Inflammatory macrophage treated with lipopolysaccharide for 4 hours (primary cell): ENCODE measurements around the gene SLC10A1.

ENCODE experiments used
- DNase-seq: peaks from one replicate; pipeline ENCODE4 v3.0.0-alpha.2; 2020

SLC10A1 gene

DNA sequence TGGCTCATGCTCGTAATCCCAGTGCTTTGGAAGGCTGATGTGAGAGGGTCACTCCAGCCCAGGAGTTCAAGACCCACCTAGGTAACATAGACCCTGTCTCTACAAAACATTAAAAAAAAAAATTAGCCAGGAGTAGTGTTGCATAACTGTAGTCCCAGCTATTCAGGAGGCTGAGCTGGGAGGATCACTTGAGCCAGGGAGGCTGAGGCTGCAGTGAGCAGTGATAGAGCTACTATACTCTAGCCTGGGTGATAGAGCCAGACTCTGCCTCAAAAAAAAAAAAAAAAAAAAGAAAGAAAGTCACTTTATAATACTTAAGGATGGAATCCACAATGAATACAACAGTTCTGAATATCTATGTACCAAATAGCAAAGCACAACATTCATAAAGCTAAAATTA lies 10.2 kb upstream of the SLC10A1 start:
- DNase-seq = no peak

DNA sequence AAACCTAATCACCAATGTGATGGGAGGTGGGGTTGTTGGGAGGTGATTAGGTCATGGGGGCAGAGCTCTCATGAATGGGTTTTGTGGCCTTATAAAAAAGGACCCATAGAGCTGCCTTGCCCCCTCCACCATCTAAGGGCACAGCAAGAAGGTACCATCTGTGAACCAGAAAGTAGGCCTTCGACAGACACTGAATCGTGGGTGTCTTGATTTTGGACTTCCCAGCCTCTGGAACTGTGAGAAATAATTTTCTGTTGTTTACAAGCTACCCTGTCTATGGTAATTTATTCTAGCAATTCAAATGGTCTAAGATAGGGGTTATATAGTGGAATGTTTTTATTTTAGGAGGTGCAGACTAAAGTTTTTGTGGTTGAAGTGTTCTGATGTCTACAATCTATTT lies 7.9 kb upstream of the SLC10A1 start:
- no peak for DNase-seq

DNA sequence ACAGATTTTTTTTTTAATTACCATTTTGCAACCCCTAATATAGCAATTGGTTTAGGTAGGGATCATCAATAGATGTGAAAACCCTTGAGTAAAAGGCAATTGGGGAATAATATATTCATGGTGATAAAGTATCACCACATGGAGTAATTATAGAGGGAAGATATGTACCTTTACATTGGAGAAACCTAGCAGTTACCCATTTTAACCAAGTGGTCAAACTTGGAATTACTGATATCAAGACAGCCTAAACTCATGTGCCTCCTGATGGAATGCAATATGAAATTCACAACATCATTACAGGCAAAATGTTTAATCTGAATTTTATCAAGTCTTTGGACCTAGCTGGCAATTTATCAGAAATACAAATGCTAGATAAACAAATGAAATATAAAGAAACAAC lies 6.7 kb upstream of the SLC10A1 start:
- no peak for DNase-seq

DNA sequence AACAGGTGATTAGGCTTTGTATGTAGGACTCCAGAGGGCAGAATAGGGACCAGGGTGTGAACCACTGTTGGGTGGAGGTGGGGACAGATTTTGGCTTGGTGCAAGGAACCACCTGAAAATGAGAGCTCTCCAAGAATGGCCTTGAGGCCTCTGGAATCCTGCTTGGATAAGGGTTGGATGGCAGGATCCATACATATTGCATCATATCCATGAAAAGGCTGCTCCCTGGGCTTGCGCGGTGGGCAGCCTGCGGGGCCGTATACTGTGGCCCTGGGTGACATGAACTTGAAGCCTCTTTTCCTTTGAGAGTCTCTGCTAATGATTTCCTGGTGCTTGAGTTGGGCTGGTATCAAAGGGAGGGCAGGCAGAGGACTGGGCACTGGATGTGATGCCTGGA lies 1.3 kb upstream of the SLC10A1 start:
- no peak for DNase-seq

DNA sequence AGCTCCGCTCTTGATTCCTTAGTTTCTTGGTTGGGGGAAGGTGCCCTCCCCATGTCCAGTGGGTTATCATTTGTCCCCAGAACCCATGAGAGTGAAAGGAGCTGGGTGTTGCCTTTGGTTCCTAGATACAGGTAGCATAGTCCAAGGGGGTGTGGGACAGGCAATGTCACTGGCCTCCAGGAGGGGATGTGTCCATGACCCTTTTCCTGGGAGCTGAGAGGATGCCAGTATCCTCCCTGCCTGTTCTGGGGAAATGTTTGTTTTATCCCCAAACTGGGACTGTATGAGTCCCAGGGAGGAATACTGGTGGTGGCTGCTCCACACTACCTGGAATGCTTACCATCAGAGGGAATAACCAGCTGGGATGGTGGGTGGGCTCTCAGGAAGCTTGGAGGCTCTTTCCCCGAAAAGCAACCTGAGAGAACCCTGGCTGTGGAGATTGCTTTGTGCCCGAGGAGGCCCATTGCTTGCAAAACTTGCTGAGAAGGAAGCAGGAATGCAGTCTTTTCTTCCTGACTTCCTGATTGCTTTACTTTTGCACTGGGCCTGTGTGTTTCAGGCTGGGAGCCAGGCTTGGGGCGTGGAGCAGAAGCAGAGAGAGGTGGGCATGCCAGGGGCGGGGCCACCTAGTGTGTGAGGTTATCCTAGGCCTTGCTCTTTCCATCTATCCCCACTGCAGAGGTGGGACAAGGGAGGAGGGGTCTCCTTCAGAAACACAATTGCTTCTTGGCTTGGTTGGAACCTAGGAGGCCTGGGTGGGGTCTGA lies 715 bp upstream of the SLC10A1 start:
- DNase-seq = no peak

DNA sequence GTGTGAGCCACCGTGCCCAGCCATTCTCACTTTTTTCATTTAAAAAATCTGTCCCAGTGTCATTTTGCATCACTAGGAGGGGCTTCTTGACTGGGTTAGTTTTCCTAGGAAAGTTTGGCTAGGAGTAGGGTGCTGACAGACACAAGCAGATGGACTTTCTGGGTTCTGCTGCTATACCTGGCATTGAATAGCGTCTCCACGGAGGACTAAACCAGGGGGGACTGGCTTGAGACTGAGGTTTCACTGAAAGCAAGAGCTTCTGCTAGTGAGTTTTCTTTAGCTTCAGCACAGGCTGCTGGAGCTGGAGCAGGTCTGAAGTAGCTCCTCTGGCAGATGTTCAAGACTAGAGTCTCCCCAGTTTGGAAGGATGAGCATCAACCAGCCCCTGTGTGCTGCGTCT lies 1.4 kb downstream of the SLC10A1 start:
- no peak for DNase-seq

DNA sequence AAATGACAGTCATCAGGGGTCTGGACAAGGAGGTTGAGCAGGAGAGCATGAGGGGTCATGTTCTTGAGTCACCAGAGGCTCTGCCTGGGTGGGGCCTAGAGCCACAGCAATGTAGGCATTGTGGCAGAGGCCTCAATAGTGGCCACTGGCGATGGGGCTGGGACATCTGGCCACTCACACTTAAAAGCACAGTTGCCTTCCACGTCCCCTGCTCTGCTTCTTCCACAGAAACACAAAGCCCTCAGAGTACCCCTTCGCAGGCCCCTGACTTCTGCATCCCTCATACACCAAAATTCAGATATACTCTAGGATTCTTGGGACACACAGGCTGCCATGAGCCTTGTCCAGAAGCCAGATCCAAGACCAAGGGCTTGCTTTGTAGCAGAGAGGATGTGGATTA lies 2.2 kb downstream of the SLC10A1 start:
- DNase-seq = no peak

DNA sequence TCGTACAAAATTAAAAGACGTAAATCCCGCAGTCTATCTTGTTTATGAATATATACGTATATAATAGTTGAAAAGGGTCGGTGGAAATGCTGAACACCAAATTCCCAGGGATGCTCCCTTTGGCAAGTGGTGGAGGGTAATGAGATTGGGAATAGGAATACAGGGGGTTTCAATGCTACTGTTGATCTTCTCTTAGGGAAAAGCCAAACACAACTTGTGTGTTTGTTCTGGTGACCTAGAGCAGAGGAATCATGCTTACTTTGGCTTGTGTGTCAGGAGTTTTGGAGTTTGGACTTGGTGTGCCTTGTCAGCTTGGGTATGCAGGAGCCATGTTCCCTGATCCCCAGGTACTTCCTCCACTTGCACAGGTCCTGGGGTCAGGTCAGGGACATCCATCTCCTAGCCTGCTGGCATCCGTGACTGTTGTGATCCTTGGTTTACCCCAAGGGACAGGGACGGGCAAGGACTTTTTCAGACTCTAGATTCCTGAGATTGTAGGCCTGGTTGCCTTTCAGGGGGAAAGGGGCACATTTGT lies 4.1 kb downstream of the SLC10A1 start:
- no peak for DNase-seq

DNA sequence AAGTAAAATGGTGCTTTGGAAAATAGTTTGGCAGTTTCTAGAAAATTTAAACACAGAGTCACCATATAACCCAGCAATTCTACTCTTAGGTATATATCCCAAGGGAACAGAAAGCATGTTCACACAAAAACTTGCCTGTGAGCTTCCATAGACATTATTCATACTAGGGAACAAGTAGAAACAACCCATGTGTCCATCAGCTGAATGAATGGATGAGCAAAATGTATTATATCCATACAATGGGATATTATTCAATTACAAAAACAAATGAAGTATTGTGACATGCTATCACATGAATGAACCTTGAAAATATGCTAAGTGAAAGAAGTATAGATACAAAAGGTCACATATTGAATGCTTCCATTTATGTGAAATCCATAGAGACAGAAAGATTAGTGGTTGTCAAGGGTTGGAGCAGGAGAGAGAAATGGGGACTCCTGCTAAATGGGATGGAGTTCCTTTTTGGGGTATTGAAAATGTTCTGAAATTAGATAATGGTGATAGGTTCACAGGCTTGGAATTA lies 7.9 kb downstream of the SLC10A1 start:
- DNase-seq = no peak

DNA sequence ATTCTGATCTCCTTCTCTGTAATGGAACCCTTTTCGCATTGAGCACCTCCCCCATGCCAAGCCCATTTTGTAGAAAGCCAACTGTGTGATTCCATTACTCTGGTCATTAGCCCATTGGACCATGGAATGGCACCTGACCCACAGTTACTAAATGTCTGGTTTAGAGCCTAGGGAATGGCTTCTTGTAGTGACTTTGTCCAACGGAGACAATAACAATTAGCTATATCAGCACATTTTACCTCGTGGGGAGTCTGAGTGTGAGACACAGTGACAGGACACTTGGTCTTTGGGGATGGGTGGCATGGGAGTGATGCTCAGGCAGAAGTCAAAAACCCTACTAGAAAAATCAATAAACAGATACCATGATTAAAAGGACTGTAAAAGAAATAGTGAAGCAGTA lies 10.4 kb downstream of the SLC10A1 start:
- no peak for DNase-seq

DNA sequence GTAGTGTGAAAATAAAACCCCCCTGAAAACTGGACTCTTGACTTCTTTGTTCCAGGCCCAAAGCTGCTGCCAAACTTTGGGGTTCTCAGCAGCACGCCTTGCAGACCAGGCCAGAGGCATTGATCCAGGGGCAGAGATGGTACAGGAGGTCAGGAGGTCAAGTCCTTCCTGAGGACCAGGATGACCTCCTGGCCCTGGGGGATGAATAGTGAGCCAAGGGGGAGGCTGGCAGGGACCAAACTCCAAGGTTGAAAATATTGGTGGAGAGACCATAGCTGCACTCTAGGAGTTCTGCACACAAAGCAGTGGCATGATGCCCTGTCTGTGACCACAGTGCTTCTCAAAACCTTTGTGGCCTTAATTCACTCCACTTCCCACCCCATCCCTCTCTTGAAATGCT lies 12.1 kb downstream of the SLC10A1 start:
- DNase-seq = no peak

DNA sequence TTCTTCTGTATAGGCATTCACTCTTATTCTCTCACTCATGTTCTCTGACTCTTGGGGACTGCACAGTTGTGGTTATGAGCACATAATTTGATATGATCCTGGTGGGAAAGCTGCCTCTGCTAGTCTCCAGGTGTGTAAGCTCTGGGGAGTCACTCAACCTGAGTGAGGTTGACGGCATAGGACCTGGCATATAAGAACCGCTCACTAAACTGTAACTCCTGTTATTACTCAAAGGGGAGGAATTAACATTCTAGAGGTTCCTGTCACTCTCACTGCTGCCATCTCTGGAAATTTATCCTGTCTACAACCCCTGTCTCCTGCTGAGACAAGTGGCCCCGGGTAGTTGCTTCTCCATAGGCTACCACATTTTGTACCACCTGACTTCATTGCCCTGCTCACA lies 16.1 kb downstream of the SLC10A1 start:
- no peak for DNase-seq

DNA sequence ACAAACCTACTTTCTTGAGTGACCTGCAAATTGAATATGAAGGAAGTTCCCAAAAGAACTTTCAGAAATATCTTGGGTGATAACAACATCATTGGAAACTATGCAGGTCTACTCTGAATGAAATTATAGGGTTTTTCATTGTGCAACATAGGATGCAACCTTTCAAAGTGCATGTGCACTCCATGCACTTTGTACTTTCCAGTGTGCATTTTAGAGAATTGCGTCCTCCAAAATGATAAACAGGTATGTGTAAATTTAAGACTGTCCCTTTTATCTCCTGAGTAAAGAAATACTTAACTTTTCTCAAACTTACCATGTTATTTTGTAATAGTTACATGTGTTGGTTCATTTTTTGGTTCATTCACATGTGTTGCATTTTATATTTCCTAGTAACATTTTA lies 16.9 kb downstream of the SLC10A1 start:
- no peak for DNase-seq

DNA sequence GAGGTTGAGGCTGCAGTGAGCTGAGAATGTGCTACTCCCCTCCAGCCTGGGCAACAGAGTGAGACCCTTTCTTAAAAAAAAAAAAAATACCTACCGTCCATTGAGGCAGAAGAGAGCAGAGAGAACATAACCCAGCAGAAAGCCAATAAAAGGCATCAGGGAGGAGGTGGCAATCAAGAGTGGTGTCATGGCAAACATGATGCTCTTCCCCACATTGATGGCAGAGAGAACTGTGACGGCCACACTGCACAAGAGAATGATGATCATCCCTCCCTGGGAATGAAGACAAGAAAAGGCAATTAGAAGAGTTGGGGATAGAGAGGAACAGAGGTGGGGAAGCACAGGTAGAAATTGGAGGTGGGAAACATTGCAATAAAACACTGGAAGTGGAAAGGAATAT lies 18.0 kb downstream of the SLC10A1 start:
- no peak for DNase-seq

DNA sequence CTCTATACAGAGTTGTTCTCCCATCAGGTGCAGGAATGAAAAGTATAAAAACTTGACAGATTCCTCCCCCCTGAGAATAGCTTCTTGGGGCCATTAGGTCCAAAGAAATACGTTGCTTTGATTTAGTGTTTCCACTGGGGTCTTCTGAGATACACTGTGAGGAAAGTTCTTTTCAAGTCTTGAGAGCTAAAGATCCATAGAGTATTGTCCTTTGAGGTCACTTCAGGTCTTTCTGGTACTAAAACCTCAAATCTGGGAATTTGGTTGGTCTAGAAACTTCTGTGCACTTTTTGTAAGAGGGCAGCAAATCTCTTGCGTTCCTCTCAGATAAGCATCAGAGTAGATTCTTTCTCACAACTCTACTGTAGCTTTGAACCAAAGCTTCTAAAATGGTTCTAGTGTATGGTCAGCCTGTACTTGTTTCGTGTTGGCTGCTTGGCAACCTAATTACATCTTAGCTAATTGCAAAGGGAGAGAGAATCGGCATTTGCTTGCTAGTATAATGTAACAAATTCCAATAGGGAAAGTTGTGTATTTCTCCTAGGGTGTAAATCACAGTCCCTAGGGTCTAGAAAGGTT lies 20.1 kb downstream of the SLC10A1 start:
- DNase-seq = no peak

DNA sequence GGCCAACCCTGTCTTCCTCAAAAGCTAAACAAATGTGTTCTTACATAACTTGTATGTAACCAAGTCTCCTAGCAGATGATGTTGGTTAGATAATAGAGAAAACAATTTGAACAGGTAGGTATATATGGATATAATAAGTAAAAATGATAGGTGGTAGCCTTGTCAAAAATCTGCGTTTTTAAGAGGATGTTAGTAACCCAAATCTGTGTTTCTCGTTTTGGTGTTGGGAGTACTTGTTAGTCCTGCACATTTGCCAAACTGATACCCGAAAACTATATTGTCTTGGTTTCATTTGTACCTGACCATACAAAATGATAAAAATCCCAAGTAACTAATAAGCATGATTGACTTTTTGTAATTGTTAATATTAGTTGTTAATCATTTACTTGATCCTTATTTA lies 22.0 kb downstream of the SLC10A1 start:
- no peak for DNase-seq

DNA sequence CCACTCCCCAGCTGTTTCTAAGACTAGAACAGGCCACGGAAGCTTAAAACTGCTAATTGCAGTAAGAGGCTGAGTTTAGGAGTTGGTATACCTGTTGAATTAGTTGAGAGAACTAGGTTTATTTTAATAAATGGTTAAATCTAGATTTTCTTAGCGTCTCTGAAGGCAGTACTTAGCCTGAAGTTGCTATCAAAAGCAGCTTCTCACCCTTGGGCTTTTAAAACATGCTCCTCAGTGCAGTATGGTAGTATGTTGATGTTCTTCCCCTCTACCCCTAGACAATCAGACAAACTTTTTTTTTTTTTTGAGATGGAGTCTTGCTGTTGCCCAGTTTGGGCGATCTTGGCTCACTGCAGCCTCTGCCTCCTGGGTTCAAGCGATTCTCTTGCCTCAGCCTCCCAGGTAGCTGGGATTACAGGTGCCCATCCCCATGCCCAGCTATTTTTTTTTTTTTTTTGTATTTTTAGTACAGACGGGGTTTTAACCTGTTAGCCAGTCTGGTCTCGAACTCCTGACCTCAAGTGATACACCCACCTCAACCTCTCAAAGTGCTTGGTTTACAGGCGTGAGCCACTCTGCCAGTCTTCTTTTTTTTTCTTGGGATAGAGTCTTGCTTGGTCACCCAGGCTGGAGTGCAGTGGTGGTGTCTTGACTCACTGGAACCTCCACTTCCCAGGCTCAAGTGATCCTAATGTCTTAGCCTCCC lies 23.3 kb downstream of the SLC10A1 start:
- no peak for DNase-seq

DNA sequence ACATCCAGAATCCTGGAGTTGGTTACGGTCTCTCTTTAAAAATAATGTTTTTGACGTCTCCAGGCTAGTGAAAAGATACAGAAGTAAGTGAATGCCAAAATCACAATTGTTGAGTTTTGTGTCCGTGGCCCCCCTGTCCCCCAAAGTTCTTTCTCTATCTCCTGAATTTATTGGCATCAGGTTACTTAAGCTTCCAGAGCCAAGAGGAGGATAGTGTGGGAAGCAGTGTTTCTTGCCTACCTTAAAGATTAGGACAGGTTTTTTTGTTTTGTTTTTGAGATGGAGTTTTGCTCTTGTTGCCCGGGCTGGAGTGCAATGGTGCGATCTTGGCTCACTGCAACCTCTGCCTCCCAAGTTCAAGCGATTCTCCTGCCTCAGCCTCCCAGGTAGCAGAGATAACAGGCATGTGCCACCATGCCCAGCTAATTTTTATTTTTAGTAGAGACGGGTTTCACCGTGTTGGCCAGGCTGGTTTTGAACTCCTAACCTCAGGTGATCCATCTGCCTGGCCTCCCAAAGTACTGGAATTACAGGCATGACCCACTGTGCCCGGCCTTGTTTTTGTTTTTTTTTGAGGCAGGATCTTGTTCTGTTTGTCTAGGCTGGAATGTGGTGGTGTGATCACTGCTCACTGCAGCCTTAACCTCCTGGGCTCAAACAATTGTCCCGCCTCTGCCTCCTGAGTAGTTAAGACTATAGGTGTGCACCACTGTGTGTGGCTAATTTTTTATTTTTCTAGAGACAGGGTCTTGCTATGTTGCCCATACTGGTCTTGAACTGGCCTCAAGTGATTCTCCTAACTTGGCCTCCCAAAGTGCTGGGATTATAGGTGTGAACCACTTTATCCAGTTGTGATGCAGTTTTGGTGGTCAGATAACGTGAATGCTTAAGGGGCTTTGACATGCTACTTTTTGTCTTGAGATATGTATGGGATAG lies 24.7 kb downstream of the SLC10A1 start:
- no peak for DNase-seq

DNA sequence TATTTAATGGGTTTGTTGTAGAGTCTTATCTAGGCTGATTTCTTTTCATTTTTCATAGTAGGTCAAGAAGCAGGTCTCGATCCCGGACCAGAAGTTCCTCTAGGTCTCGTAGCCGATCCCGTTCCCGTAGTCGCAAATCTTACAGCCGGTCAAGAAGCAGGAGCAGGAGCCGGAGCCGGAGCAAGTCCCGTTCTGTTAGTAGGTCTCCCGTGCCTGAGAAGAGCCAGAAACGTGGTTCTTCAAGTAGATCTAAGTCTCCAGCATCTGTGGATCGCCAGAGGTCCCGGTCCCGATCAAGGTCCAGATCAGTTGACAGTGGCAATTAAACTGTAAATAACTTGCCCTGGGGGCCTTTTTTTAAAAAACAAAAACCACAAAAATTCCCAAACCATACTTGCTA lies 25.9 kb downstream of the SLC10A1 start:
- DNase-seq = no peak

DNA sequence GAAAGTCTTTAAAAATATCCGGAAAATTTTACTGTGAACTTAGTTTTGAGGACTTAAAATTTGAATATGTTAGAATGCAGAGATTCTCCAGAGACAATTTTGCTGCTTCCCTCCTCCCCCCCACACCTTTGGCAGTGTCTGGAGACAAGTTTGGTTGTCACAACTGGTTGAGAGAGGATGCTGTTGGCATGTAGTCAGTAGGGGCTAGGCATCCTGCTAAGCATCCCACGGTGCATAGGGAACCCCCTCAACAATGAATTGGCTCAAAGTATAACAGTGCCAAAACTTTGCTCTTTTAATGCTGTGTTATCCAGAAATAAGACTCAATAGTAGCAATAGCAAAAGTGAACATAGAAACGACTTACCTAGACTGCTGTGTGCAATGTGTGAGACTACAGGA lies 26.5 kb downstream of the SLC10A1 start:
- no peak for DNase-seq

DNA sequence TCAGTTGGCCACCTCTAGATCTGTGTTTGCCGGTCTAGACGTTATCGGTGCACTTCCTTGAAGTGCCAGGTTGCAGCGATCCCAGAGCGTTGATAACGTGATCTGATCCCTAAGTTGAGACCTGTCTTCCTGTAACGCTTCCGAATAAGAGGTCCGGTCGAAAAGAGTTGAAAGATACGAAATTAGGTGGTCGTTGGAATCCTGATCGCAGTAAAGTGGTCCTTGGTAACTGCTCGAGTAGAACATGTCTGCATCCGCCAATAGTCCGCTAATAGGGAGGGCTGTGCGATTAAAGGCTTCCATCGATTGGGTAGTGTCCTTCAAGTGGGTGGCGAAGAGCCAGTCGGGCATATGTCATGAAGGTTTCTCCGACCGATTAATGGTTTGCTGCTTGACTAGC lies 27.4 kb downstream of the SLC10A1 start:
- DNase-seq = no peak

DNA sequence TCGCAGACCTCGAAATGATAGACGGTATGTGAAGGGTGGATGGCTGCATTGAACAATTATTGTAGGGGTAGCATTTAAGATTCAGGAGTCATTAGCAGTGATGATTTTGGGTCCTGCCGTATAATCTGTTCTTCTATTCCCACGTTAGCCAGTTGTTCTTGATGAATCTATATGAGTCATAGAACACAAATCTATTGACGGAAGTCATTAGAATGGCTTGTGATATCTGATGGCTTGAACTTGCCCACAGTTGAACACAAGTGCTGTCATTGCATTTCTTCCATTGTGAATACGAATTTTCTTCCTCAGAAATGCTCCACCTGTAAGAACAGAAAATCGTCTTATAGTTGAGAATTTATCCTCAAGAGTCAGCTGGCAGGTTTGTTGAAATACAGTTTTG lies 28.2 kb downstream of the SLC10A1 start:
- DNase-seq = no peak
